DND-41 (cell line): ENCODE measurements around the gene LMO1.

ENCODE experiments used
- ATAC-seq: fragments of 200-7000 bp; cut with Tn5 transposase; 3 replicates; pipeline ENCODE4 v1.9.1; 2021; ENCODE audit warnings: low read depth; ENCODE audit not compliant: insufficient read depth
- DNase-seq: peaks from one replicate; pipeline ENCODE4 v3.0.0-alpha.2; 2020
- H2AFZ ChIP-seq: 2 replicates; pipeline ENCODE4 v1.6.0; 2012; ENCODE audit warnings: low read depth, low read length
- H3K27ac ChIP-seq: 2 replicates; pipeline ENCODE4 v1.5.1; 2012; ENCODE audit warnings: low read length, inconsistent platforms
- H3K27me3 ChIP-seq: fragments of 200-600 bp; sonication (generic); 2 replicates; pipeline ENCODE4 v1.6.0; 2012; ENCODE audit warnings: low read length, mild to moderate bottlenecking, inconsistent platforms; ENCODE audit not compliant: insufficient read depth, poor library complexity
- H3K36me3 ChIP-seq: 2 replicates; pipeline ENCODE4 v1.5.1; 2012; ENCODE audit warnings: low read length, inconsistent platforms; ENCODE audit not compliant: insufficient read depth
- H3K4me1 ChIP-seq: 2 replicates; pipeline ENCODE4 v1.5.1; 2012; ENCODE audit warnings: mild to moderate bottlenecking, low read length; ENCODE audit not compliant: insufficient read depth
- H3K4me2 ChIP-seq: 2 replicates; pipeline ENCODE4 v1.6.0; 2012; ENCODE audit warnings: mild to moderate bottlenecking, moderate library complexity, low read length, inconsistent platforms; ENCODE audit not compliant: insufficient read depth
- H3K4me3 ChIP-seq, 2 experiments: fragments of 200-600 bp in 1 of 2; shearing (Covaris generic) in 1 of 2; 2 replicates each; pipeline ENCODE4 v1.5.1; 2012 to 2016; ENCODE audit warnings: inconsistent platforms in 2 of 2, low read length in 2 of 2, mild to moderate bottlenecking in 2 of 2, low read depth in 1 of 2, moderate library complexity in 1 of 2
- H3K79me2 ChIP-seq: 2 replicates; pipeline ENCODE4 v1.6.0; 2012; ENCODE audit warnings: low read length, inconsistent platforms; ENCODE audit not compliant: insufficient read depth
- H3K9ac ChIP-seq: 2 replicates; pipeline ENCODE4 v1.6.0; 2012; ENCODE audit warnings: low read depth, mild to moderate bottlenecking, inconsistent platforms, low read length, moderate library complexity
- H3K9me3 ChIP-seq: 2 replicates; pipeline ENCODE4 v1.5.1; 2012; ENCODE audit warnings: low read length, moderate library complexity, mild to moderate bottlenecking, inconsistent platforms; ENCODE audit not compliant: insufficient read depth, severe bottlenecking
- H4K20me1 ChIP-seq: 2 replicates; pipeline ENCODE4 v1.6.0; 2012; ENCODE audit warnings: low read length; ENCODE audit not compliant: insufficient read depth
- CTCF ChIP-seq: IDR thresholded peaks from 2 replicates; pipeline ENCODE4 v1.5.1; 2012; ENCODE audit warnings: borderline replicate concordance, low read length, moderate library complexity, mild to moderate bottlenecking; ENCODE audit not compliant: poor library complexity, severe bottlenecking; ENCODE audit errors: extremely low read depth
- EZH2 ChIP-seq: IDR thresholded peaks from 3 replicates; pipeline ENCODE4 v1.6.1; 2012; ENCODE audit warnings: borderline replicate concordance, low read depth, mild to moderate bottlenecking, moderate library complexity, low read length, inconsistent platforms; ENCODE audit not compliant: severe bottlenecking

Gene LMO1

GRCh38 chr11:8224711-8225110 lies 39.0 kb downstream of the LMO1 start:
- Histone ChIP-seq H3K4me2 (no peak overlapping the region), H2AFZ (no peak overlapping the region), H3K4me3 (no peak overlapping the region), H3K27ac (no peak overlapping the region), H3K79me2 (no peaks in the 10 kb centered on the region), H3K36me3 (no peaks in the 10 kb centered on the region), H4K20me1 (0 out of 2 replicates have a peak, but pooled peaks cover 3% of the 10 kb centered on the region), H3K4me1 (no peaks in the 10 kb centered on the region), H3K9ac (no peak overlapping the region), H3K27me3 (no peaks in the 10 kb centered on the region), H3K9me3 (no peaks in the 10 kb centered on the region)
- DNase-seq (no peak), ATAC-seq (no peak)
- TF ChIP-seq CTCF (no peak), EZH2 (no peak)

DNA sequence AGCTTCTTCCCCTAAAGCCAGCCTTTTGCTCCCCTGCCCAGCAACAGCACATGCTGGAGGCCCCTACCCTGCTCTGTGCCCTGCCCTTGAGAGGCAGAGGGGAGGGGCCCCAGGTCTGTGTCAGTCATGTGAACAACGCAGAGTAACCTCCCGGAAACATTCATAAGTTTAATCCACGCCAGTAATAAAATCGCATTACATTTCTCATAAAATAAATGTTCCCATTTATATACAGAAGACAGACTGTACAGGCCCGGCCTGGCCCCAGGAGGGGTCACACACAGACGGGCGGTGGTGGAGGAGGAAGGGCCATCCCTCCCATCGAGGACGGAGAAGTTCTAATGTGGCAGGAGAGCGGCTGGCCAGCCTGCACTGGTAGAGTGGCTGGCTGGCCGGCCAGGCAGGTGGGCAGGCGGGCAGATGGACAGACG lies 39.5 kb downstream of the LMO1 start:
- Histone ChIP-seq H3K4me3 (no peak overlapping the region), H3K79me2 (no peaks in the 10 kb centered on the region), H2AFZ (no peak overlapping the region), H3K4me2 (no peak overlapping the region), H4K20me1 (0 out of 2 replicates have a peak, but pooled peaks cover 3% of the 10 kb centered on the region), H3K9me3 (no peaks in the 10 kb centered on the region), H3K4me1 (no peaks in the 10 kb centered on the region), H3K9ac (no peak overlapping the region), H3K27me3 (no peaks in the 10 kb centered on the region), H3K27ac (no peak overlapping the region), H3K36me3 (no peaks in the 10 kb centered on the region)
- DNase-seq (no peak), ATAC-seq (no peak)
- no peak for TF ChIP-seq EZH2
- no peak for TF ChIP-seq CTCF

DNA sequence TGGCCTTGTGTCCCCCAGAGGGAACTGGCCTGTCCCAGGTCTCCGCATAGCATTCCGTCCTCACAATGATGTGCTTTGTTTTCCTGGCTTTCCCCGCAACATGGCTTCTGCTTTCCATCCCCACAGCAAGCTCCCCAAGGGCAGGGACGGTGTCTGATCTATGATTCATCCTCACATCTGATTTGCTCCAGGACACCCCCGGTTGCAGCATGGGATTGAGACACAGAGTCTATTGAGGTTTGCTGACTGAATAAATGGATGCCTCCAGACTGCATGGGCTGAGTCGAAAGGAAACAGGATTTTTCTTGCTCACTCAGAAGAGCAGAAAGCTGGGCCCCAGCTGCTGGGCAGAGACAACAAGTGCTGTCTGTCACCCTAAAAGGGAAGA lies 40.2 kb downstream of the LMO1 start:
- DNase-seq (no peak), ATAC-seq (no peak)
- Histone ChIP-seq H3K27ac (no peak overlapping the region), H3K36me3 (no peaks in the 10 kb centered on the region), H3K4me3 (no peak overlapping the region), H3K9ac (no peak overlapping the region), H4K20me1 (0 out of 2 replicates have a peak, but pooled peaks cover 3% of the 10 kb centered on the region), H3K27me3 (no peaks in the 10 kb centered on the region), H2AFZ (no peak overlapping the region), H3K9me3 (no peaks in the 10 kb centered on the region), H3K4me2 (no peak overlapping the region), H3K79me2 (no peaks in the 10 kb centered on the region), H3K4me1 (no peaks in the 10 kb centered on the region)
- TF ChIP-seq CTCF = no peak
- TF ChIP-seq EZH2 = no peak

- Histone ChIP-seq H3K36me3 (no peaks in the 10 kb centered on the region), H3K4me2 (no peak overlapping the region), H3K4me1 (no peaks in the 10 kb centered on the region), H4K20me1 (0 out of 2 replicates have a peak, but pooled peaks cover 3% of the 10 kb centered on the region), H3K4me3 (no peak overlapping the region), H3K9me3 (no peaks in the 10 kb centered on the region), H3K27ac (no peak overlapping the region), H3K79me2 (no peaks in the 10 kb centered on the region), H2AFZ (no peak overlapping the region), H3K9ac (no peak overlapping the region), H3K27me3 (no peaks in the 10 kb centered on the region)
- DNase-seq = no peak
- ATAC-seq = peak; percentile 26; the same call in 1 of the 3 replicates
- TF ChIP-seq EZH2 = no peak
- TF ChIP-seq CTCF = no peak
Measured at GRCh38 chr11:8222820-8223512, 40.7 kb downstream of the LMO1 start.
